Spleen (tissue), 13 donors: ENCODE results near the gene TRAPPC11. TPM values are rescaled to one million over a fixed set of nuclear protein-coding genes. Genes with fewer than 3 reads are reported as not detected.

Experiments
- DNase-seq: peaks from one replicate; pipeline ENCODE4 v3.0.0-alpha.2; 2020
- H3K27ac ChIP-seq, 8 donors: fragments of 200-600 bp; sonication (generic) in 7 of 8; 1 replicate in 4 of 8; 2 replicates in 4 of 8; pipeline versions ENCODE4 v1.5.0 to v1.8.0; 2016 to 2021; ENCODE audit warnings: inconsistent platforms in 4 of 8, mild to moderate bottlenecking in 4 of 8, moderate library complexity in 1 of 8
- H3K27me3 ChIP-seq, 7 donors: fragments of 200-600 bp; sonication (generic) in 6 of 7; replicated peaks in 1 of 7; 1 replicate in 4 of 7; 2 replicates in 3 of 7; pipeline versions ENCODE4 v1.5.0 to v1.8.0; 2016 to 2021; ENCODE audit warnings: inconsistent platforms in 3 of 7, mild to moderate bottlenecking in 1 of 7
- H3K36me3 ChIP-seq, 6 donors: fragments of 200-600 bp; sonication (generic) in 5 of 6; 1 replicate in 4 of 6; 2 replicates in 2 of 6; pipeline versions ENCODE4 v1.5.0 to v1.8.0; 2016 to 2021; ENCODE audit warnings: inconsistent platforms in 2 of 6
- H3K4me1 ChIP-seq, 6 donors: fragments of 200-600 bp; sonication (generic) in 5 of 6; 1 replicate in 3 of 6; 2 replicates in 3 of 6; pipeline versions ENCODE4 v1.5.0 to v1.8.0; 2016 to 2021; ENCODE audit warnings: inconsistent platforms in 3 of 6
- H3K4me3 ChIP-seq, 8 donors: fragments of 200-600 bp; sonication (generic) in 7 of 8; 1 replicate in 4 of 8; 2 replicates in 4 of 8; pipeline versions ENCODE4 v1.5.0 to v1.8.0; 2016 to 2021; ENCODE audit warnings: inconsistent platforms in 4 of 8, mild to moderate bottlenecking in 4 of 8, moderate library complexity in 2 of 8
- H3K9me3 ChIP-seq, 8 donors: fragments of 200-600 bp; sonication (generic) in 7 of 8; 1 replicate in 4 of 8; 2 replicates in 4 of 8; pipeline versions ENCODE4 v1.5.0 to v1.8.0; 2016 to 2021; ENCODE audit warnings: inconsistent platforms in 4 of 8
- POLR2A ChIP-seq, 3 donors: fragments of 450-650 bp; IDR thresholded peaks; one replicate each; pipeline ENCODE4 v1.5.1; 2017; ENCODE audit warnings: antibody characterized with exemption in 3 of 3, mild to moderate bottlenecking in 1 of 3
- POLR2AphosphoS5 ChIP-seq, 3 donors: sonication (generic); formaldehyde crosslinking; IDR thresholded peaks; one replicate each; pipeline ENCODE4 v1.5.1; 2017; ENCODE audit warnings: antibody characterized with exemption in 3 of 3
- WGBS, 5 donors: extraction: QIAGEN DNeasy Blood & Tissue Kit in 3 of 5; methylation state at CpG; one replicate each; pipeline versions ENCODE4 v1.1.5 to v1.1.7; 2013 to 2018; 5-methylcytosine and 5-hydroxymethylcytosine counted together
- intact Hi-C: fragments of 100-400 bp; cut with DNase I; formaldehyde crosslinking; loops from one replicate; pipeline ENCODE4 v1.15.0; 2023; ENCODE audit warnings: low total_unique reads
- long read RNA-seq, 2 donors: transcript quantifications; one replicate each; lab custom pipeline, GENCODE V29; 2026
- polyA plus RNA-seq, 3 donors: library from polyadenylated mRNA; stranded (reverse); fragments of 200-250 nt; gene quantifications; one replicate each; pipeline ENCODE4 v1.2.1, GENCODE V29; 2013
- total RNA-seq, 7 donors: library from RNA; depleted of rRNA in 3 of 7; stranded (reverse); fragments of >200 nt in 3 of 7; fragmentation: NEBNext Ultra II Directional in 4 of 7; extraction: Animal tissue kit (Norgen Biotek cat#: 25700) in 4 of 7; gene quantifications; one replicate each; pipeline versions ENCODE4 v1.1.0 to v1.2.1, GENCODE V29; 2016 to 2021
- TF ChIP-seq, protein P1 (sequence below), 11 experiments: fragments of 200-600 bp in 7 of 11; fragments of 450-650 bp in 4 of 11; sonication (generic) in 4 of 11; IDR thresholded peaks in 8 of 11; conservative IDR thresholded peaks in 3 of 11; 1 replicate in 7 of 11; 2 replicates in 4 of 11; pipeline versions ENCODE4 v1.4.0 to v1.8.0; 2016 to 2021; ENCODE audit warnings: antibody characterized with exemption in 11 of 11, inconsistent platforms in 4 of 11, mild to moderate bottlenecking in 1 of 11
- donor health status: healthy with polysubstance abuse.
- donor health status: DM: no; HTN: no; CAD: no; lungs with moderate emphysema.
- donor health status: DM: no; HTN: no; CAD: no.
- donor health status: Bipolar disorder and iron deficiency.
- donor health status: healthy.
- donor health status: DM: no; HTN: no; CAD: no.
- donor health status: DM: yes; HTN: yes; CAD: no.

Gene TRAPPC11
- 10 to 100 TPM; 33.8 to 72.2 (median 47.1) TPM for total RNA-seq
- polyA plus RNA-seq: 10 to 100 TPM; 14.3 to 15.1 (median 15.0) TPM
- long read RNA-seq, donor 1, full-length matches to known transcripts: 1 of 9 reads
- long read RNA-seq, donor 1, partial matches to known transcripts: 8 of 9 reads
- long read RNA-seq, donor 1, other reads (novel, unspliced or antisense): 0 of 9 reads
- long read RNA-seq, donor 2, full-length matches to known transcripts: 3 of 3 reads
- long read RNA-seq, donor 2, partial matches to known transcripts: 0 of 3 reads
- long read RNA-seq, donor 2, other reads (novel, unspliced or antisense): 0 of 3 reads

DNA sequence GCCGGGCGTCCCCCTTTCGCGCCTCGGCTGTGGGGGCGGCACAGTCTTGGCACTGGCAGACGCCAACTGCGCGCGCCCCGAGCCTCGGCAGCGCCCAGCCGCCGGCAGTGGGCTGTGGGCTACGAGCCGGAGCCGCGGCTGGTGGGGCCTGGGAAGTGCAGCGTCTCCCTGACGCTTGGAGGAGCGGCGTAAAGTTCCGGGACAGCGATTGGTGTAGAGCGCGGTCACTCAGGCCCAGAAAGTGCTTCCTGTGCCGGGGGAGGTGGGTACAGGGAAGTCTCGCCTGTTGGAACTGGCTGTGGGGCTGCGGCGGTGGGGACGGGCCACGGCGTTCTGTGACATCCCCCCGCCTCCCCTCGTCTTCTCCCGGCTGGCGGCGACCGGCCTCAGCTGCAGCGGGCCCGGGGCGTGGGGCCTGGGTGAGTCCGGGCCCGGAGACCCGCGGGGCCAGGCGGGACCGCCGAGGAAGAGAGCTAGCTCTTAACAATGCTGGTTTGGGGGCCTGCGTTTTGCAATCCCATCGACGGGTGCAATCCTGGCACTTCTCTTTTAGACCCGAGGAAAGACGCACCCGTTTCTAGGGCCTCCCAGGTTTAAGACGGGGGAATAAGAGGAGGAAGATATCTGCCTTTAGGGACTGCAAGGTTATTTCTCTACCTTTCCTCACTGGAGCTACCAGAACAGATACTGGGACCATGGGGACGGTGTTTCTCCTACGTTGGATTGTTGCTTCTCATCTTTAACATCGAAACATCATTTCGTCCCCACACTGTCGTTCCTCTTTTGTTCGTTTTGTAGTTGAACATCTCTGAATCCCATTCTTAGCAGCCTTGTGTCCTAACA is at the start of gene TRAPPC11, which contains the start of gene RWDD4:
Gene TRAPPC11 (plus strand): TSS at position 265 of the 843 bp plus-strand sequence. CDS start 4,575 bp downstream, outside the sequence.
Gene RWDD4 (minus strand): TSS at position 157 of the 843 bp plus-strand sequence. CDS start 233 bp downstream, outside the sequence.
- intact Hi-C loops: loop anchor here (10.0 kb wide), 1 partner anchor 154 kb away; the partner anchor contains the start of gene ING2
- WGBS, 5 donors: 0 to 1% (median 0%) methylated on average over 11 to 57 of the region's 63 CpGs

DNA sequence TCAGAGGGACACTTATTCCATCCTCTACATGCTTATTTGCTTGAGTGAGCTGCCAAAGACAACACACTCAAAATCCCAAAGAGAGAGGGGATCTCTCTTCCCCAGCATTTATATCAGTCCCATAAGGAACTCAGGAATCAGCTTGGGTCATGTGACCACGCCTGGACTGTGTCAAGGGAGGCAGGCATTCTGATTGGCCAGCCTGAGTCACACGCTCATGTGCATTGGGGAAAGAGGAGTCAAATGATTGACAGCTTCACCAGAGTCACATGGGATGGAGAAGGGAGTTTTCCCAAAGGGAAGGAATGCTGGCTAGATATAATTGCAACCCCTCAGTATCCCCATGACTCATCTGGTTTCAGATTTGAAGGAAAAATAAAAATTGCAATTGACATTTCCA is 49.1 kb upstream of the TRAPPC11 start:
- TF ChIP-seq POLR2AphosphoS5 (IDR thresholded peaks at IDR 0.05) (no peak), POLR2A (IDR thresholded peaks at IDR 0.05) (no peak)
- TF ChIP-seq, protein P1, sequence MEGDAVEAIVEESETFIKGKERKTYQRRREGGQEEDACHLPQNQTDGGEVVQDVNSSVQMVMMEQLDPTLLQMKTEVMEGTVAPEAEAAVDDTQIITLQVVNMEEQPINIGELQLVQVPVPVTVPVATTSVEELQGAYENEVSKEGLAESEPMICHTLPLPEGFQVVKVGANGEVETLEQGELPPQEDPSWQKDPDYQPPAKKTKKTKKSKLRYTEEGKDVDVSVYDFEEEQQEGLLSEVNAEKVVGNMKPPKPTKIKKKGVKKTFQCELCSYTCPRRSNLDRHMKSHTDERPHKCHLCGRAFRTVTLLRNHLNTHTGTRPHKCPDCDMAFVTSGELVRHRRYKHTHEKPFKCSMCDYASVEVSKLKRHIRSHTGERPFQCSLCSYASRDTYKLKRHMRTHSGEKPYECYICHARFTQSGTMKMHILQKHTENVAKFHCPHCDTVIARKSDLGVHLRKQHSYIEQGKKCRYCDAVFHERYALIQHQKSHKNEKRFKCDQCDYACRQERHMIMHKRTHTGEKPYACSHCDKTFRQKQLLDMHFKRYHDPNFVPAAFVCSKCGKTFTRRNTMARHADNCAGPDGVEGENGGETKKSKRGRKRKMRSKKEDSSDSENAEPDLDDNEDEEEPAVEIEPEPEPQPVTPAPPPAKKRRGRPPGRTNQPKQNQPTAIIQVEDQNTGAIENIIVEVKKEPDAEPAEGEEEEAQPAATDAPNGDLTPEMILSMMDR (IDR thresholded peaks at IDR 0.05 in 8 of 11, conservative IDR thresholded peaks at IDR 0.05 in 3 of 11): no peak
- no peaks in the 10 kb centered on the region for H3K9me3 ChIP-seq
- H3K36me3 ChIP-seq: no peaks in the 10 kb centered on the region
- no peak overlapping the region for H3K27ac ChIP-seq
- no peak for DNase-seq
- peaks cover 0 to 14% (median 0%) of the 10 kb centered on the region in 7 donors for H3K27me3 ChIP-seq
- no peak overlapping the region for H3K4me3 ChIP-seq
- 87 to 98% (median 91%) methylated on average over 2 of the region's 2 CpGs for WGBS, 5 donors
- no peaks in the 10 kb centered on the region for H3K4me1 ChIP-seq
- intact Hi-C loops: no loop called here

More for the DNA sequence above, at the start of gene TRAPPC11, which contains the start of gene RWDD4:
- no peaks in the 10 kb centered on the region for H3K9me3 ChIP-seq
- peak within 1 kb of the TSS; percentile 92 to 97 (median 96) for H3K27ac ChIP-seq
- peaks cover 0 to 25% (median 2%) of the 10 kb centered on the region in 6 donors for H3K36me3 ChIP-seq
- DNase-seq: peak; percentile 99
- H3K27me3 ChIP-seq: no peaks in the 10 kb centered on the region
- peak within 1 kb of the TSS; percentile 61 to 91 (median 74) for H3K4me3 ChIP-seq
- peaks cover 26 to 59% (median 33%) of the 10 kb centered on the region in 6 donors for H3K4me1 ChIP-seq
- TF ChIP-seq, protein P1 (IDR thresholded peaks at IDR 0.05 in 8 of 11, conservative IDR thresholded peaks at IDR 0.05 in 3 of 11): peak in 10 of 11 experiments; percentile 35 to 89 (median 62)
- TF ChIP-seq POLR2AphosphoS5 (IDR thresholded peaks at IDR 0.05) (peak; percentile 94 to 98 (median 97)), POLR2A (IDR thresholded peaks at IDR 0.05) (peak; percentile 42 to 90 (median 65))

DNA sequence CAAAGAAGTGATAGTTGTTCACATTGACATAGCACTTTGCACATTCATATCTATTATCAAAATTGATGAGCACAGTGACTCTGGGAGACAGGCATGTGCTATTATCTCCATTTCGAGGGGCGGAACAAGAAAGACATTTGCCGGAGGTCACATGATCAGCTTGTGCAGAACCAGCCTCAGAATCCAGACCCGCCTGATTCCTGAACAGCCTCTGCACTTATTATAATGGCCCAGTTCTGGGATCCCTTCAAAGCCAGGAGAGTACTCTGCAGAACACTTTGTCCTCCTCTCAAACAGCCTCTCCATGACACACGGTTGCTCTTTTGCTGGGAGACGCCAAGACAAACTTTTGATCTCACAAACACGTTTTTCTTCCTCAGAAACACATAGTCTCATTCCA is 48.5 kb upstream of the TRAPPC11 start:
- Histone ChIP-seq H3K27me3 (peaks cover 0 to 14% (median 0%) of the 10 kb centered on the region in 7 donors), H3K4me1 (no peaks in the 10 kb centered on the region), H3K27ac (no peak overlapping the region), H3K4me3 (no peak overlapping the region), H3K36me3 (no peaks in the 10 kb centered on the region), H3K9me3 (no peaks in the 10 kb centered on the region)
- TF ChIP-seq, protein P1 (IDR thresholded peaks at IDR 0.05 in 8 of 11, conservative IDR thresholded peaks at IDR 0.05 in 3 of 11): no peak
- TF ChIP-seq POLR2A (IDR thresholded peaks at IDR 0.05) (no peak), POLR2AphosphoS5 (IDR thresholded peaks at IDR 0.05) (no peak)
- no peak for DNase-seq
- WGBS, 5 donors: 82 to 90% (median 86%) methylated on average over 7 of the region's 7 CpGs
- intact Hi-C loops: no loop called here
